BLaER1 (cell line): Measurements from ENCODE around the gene EPS8.
"Not testable (repeated sequence)": the region's sequence is repeated elsewhere in the genome, so short reads cannot be mapped to it uniquely, and the experiment has no call there.

Source experiments
- H3K27ac ChIP-seq: shearing (Covaris generic); formaldehyde crosslinking; 2 replicates; pipeline ENCODE4 v1.8.1; 2022
- H3K27me3 ChIP-seq: shearing (Covaris generic); formaldehyde crosslinking; 2 replicates; pipeline ENCODE4 v1.8.1; 2022
- H3K36me3 ChIP-seq: shearing (Covaris generic); formaldehyde crosslinking; 2 replicates; pipeline ENCODE4 v1.8.1; 2022
- H3K4me1 ChIP-seq: shearing (Covaris generic); formaldehyde crosslinking; 2 replicates; pipeline ENCODE4 v1.8.1; 2022
- H3K4me2 ChIP-seq: shearing (Covaris generic); formaldehyde crosslinking; 2 replicates; pipeline ENCODE4 v1.8.1; 2022
- H3K4me3 ChIP-seq: shearing (Covaris generic); formaldehyde crosslinking; 2 replicates; pipeline ENCODE4 v1.8.1; 2022
- H3K9ac ChIP-seq: shearing (Covaris generic); formaldehyde crosslinking; 2 replicates; pipeline ENCODE4 v1.8.1; 2022
- H3K9me3 ChIP-seq: shearing (Covaris generic); formaldehyde crosslinking; 2 replicates; pipeline ENCODE4 v1.8.1; 2022
- H4K20me1 ChIP-seq: shearing (Covaris generic); formaldehyde crosslinking; 2 replicates; pipeline ENCODE4 v1.8.1; 2022
- Cebpa-rat ChIP-seq: shearing (Covaris generic); IDR thresholded peaks from 2 replicates; pipeline ENCODE4 v1.8.1; 2022

The EPS8 gene

GRCh38 chr12:15634010-15634683, 155.0 kb downstream of the EPS8 start:
- Histone ChIP-seq H3K4me2 (no peak overlapping the region), H3K9me3 (no peaks in the 10 kb centered on the region), H4K20me1 (no peaks in the 10 kb centered on the region)

GRCh38 chr12:15633201-15633600, 156.0 kb downstream of the EPS8 start:
- Histone ChIP-seq H3K4me3 (no peak overlapping the region), H3K27me3 (no peaks in the 10 kb centered on the region), H3K9ac (no peak overlapping the region), H3K4me2 (no peak overlapping the region), H3K4me1 (peaks cover 11% of the 10 kb centered on the region), H4K20me1 (no peaks in the 10 kb centered on the region), H3K36me3 (no peaks in the 10 kb centered on the region), H3K9me3 (no peaks in the 10 kb centered on the region), H3K27ac (no peak overlapping the region)
- no peak for TF ChIP-seq Cebpa-rat

More at GRCh38 chr12:15634010-15634683, 155.0 kb downstream of the EPS8 start:
- no peaks in the 10 kb centered on the region for H3K27me3 ChIP-seq
- peaks cover 2% of the 10 kb centered on the region for H3K4me1 ChIP-seq
- no peak overlapping the region for H3K4me3 ChIP-seq
- H3K9ac ChIP-seq = no peak overlapping the region
- no peaks in the 10 kb centered on the region for H3K36me3 ChIP-seq
- no peak for TF ChIP-seq Cebpa-rat
- H3K27ac ChIP-seq = no peak overlapping the region

DNA sequence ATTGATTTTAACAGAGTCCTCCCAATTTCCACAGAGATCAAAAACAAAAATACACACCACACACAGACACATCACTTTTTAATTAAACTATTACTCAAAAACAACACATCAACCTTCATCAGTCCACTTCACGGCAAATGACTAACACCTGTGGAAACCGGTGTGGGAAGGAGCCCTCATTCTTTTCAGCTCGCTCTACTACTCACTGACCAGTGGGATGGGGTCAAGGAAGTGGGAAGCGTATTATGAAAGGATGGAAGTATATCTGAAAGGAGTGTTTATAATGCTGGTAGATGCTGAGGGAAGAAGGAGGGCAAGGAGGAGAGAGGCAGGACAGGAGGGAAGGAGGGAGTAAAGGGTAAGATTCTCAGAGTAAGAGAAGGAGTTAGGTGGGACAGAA, 156.5 kb downstream of the EPS8 start:
- Histone ChIP-seq H3K27ac (no peak overlapping the region), H3K4me2 (no peak overlapping the region), H3K9me3 (no peaks in the 10 kb centered on the region), H4K20me1 (no peaks in the 10 kb centered on the region), H3K4me1 (peaks cover 14% of the 10 kb centered on the region), H3K9ac (no peak overlapping the region), H3K36me3 (no peaks in the 10 kb centered on the region), H3K27me3 (no peaks in the 10 kb centered on the region), H3K4me3 (no peak overlapping the region)
- TF ChIP-seq Cebpa-rat = no peak

GRCh38 chr12:15631007-15631715, 158.0 kb downstream of the EPS8 start:
- H3K9ac ChIP-seq = no peak overlapping the region
- H3K27me3 ChIP-seq = no peaks in the 10 kb centered on the region

GRCh38 chr12:15629761-15630160, 159.4 kb downstream of the EPS8 start:
- Histone ChIP-seq H3K4me2 (no peak overlapping the region; the same call in 1 of the 2 replicates), H4K20me1 (no peaks in the 10 kb centered on the region), H3K4me1 (peaks cover 19% of the 10 kb centered on the region), H3K36me3 (no peaks in the 10 kb centered on the region), H3K4me3 (no peak overlapping the region), H3K27me3 (no peaks in the 10 kb centered on the region), H3K27ac (no peak overlapping the region), H3K9ac (no peak overlapping the region), H3K9me3 (no peaks in the 10 kb centered on the region)
- no peak for TF ChIP-seq Cebpa-rat

More at GRCh38 chr12:15631007-15631715, 158.0 kb downstream of the EPS8 start:
- Histone ChIP-seq H3K4me2 (no peak overlapping the region), H3K4me3 (no peak overlapping the region), H3K9me3 (no peaks in the 10 kb centered on the region), H3K4me1 (peaks cover 19% of the 10 kb centered on the region), H4K20me1 (no peaks in the 10 kb centered on the region), H3K36me3 (no peaks in the 10 kb centered on the region), H3K27ac (no peak overlapping the region)
- TF ChIP-seq Cebpa-rat = no peak

GRCh38 chr12:15629108-15629507, 160.1 kb downstream of the EPS8 start:
- Histone ChIP-seq H3K4me3 (no peak overlapping the region), H3K4me1 (peaks cover 19% of the 10 kb centered on the region), H3K4me2 (peak overlapping the region; percentile 32; the same call in 1 of the 2 replicates), H3K27me3 (no peaks in the 10 kb centered on the region), H3K27ac (no peak overlapping the region), H3K9ac (no peak overlapping the region), H3K9me3 (no peaks in the 10 kb centered on the region), H3K36me3 (no peaks in the 10 kb centered on the region), H4K20me1 (no peaks in the 10 kb centered on the region)
- no peak for TF ChIP-seq Cebpa-rat

DNA sequence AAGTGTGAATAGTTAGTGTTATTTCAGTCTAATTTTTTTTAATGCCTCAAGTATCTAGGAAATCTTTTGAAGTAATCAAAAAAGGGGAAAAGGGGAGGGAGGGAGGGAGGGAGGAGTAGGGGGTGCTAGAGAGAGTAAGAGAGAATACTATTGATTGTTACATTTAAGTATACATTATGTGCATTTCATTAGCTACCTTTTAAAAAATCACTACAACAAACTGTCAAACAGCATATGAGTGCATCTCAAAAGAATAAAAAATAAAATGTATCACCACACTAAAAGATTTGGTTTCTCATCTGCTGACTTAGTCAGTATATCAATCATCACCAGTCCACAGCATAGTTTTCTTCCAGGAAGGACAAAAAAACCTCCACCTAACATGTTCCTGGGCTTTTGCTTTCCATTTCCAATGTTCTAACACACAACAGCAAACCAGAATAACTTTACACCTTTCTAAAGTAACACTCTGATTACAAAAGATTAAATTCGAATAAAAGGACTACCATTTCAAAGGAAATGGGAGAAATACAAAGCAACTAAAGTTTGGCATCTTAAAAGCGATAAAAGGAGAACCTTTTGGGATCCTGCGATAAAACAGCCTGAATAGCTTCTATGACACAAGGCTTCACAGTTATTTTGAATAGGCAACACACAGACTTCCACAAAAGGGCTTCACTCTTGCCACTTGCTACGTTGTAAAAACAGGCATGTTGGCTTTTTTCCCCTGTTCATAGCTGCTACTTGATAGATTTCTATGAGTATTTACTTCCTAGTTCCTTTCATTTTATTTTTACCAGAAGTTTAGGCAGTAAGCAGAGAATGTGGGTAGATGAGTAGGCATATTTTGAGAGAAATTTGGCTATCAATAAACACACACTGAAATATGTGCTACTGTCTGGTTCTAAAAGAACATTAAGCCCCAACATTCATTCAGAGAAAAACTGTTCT, 160.9 kb downstream of the EPS8 start:
- TF ChIP-seq Cebpa-rat = no peak
- Histone ChIP-seq H3K4me3 (no peak overlapping the region), H3K9ac (no peak overlapping the region), H3K9me3 (no peaks in the 10 kb centered on the region), H3K27ac (no peak overlapping the region), H3K4me1 (peaks cover 19% of the 10 kb centered on the region), H3K27me3 (no peaks in the 10 kb centered on the region), H3K4me2 (peak overlapping the region; percentile 26), H3K36me3 (no peaks in the 10 kb centered on the region), H4K20me1 (no peaks in the 10 kb centered on the region)

DNA sequence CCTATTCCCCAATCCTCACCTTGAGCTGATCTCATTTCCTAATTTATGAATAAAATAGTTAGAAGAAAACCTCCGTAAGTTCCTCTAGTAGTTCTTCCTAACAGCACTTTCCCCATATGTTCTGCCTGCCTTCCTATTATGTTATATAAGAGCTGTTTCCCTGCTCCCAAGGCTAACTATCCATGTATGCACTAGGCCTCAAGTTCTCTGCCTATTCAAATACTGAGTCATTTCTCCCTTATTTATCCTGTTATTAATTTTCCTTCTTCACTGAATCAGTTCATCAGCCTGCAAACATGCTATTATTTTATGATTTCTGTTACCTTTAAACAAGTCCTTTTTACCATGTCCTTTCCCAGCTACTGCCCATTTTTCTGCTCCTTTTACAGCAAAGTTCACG, 164.1 kb downstream of the EPS8 start:
- TF ChIP-seq Cebpa-rat = no peak
- H3K27me3 ChIP-seq = no peaks in the 10 kb centered on the region
- H3K4me3 ChIP-seq = no peak overlapping the region
- H3K9ac ChIP-seq = no peak overlapping the region
- no peak overlapping the region for H3K4me2 ChIP-seq
- peaks cover 19% of the 10 kb centered on the region for H3K4me1 ChIP-seq
- H4K20me1 ChIP-seq = no peaks in the 10 kb centered on the region
- no peak overlapping the region for H3K27ac ChIP-seq
- no peaks in the 10 kb centered on the region for H3K36me3 ChIP-seq
- H3K9me3 ChIP-seq = no peaks in the 10 kb centered on the region

DNA sequence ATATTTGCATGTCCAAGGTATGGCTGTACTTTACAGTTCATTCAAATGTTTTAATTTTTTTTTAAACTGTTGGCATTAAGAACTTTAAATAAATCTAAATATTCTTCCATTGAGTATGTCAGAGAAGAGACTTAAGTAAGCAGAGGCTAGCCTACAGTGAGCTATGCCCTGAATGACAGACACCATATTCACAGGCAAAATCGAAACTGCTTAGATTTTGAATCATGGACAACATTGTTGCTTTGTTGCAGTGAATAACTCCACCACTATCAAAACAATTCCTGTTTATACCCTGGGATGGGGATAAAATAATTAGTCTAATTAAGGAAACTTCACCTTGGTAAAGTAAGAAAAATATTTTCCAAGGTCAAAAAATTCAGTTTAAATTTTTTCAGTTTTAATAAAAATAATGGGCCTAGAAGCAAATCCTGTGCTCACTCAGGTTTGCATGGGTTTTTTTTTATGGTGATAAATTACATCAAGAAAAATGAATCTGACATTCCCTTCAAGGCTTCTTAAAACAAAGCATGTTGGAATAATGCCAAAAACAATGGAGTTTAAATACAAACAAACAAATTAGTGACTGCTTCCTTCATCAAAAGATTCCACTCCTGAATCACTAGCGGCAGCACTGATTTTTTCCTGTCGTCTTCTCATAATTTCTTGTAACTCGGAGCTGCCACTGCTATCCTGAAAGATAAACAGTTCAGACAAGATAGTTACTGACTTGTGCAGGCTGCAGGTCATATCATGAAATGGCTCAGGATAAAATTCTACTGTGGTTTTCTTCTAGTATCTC, 168.2 kb downstream of the EPS8 start:
- H4K20me1 ChIP-seq = no peaks in the 10 kb centered on the region
- no peak overlapping the region for H3K9ac ChIP-seq
- no peaks in the 10 kb centered on the region for H3K36me3 ChIP-seq
- no peak overlapping the region for H3K4me3 ChIP-seq
- H3K27ac ChIP-seq = no peak overlapping the region
- H3K4me2 ChIP-seq = no peak overlapping the region
- H3K27me3 ChIP-seq = no peaks in the 10 kb centered on the region
- no peak for TF ChIP-seq Cebpa-rat
- no peaks in the 10 kb centered on the region for H3K4me1 ChIP-seq
- H3K9me3 ChIP-seq = peaks cover 11% of the 10 kb centered on the region

DNA sequence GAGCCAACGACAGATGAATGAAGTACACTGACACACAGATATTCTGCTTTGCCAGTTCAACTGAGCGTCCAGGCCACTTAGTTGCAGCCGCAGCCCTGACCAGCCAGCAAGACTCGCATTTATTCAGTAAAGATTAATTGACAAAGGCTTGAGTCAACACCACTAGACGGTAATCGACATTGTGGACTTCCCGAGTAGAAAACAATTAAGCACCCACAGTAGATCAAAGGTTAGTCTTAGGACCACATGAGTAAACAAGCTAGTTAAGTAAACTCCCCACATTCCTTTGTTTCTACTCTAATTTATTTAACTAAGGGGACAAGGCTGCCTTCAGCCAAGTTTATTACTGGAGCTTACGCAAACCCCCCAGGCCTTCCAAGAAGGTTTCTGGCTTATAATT, 172.7 kb downstream of the EPS8 start:
- peaks cover 24% of the 10 kb centered on the region for H3K9me3 ChIP-seq
- not testable (repeated sequence) for H3K36me3 ChIP-seq, H4K20me1 ChIP-seq, H3K27ac ChIP-seq, H3K4me2 ChIP-seq, H3K4me1 ChIP-seq, H3K27me3 ChIP-seq, H3K9ac ChIP-seq, H3K4me3 ChIP-seq
